Stimulated activated CD4-positive, alpha-beta T cell treated with anti-CD3 and anti-CD28 coated beads, Interleukin-15, amount 100 ng/mL, for 1 hour (primary cell): ENCODE results near the gene ATP10A.
"Not testable (repeated sequence)": the region's sequence is repeated elsewhere in the genome, so short reads cannot be mapped to it uniquely, and the experiment has no call there.

Experiments
- DNase-seq, 2 donors: peaks; one replicate each; pipeline ENCODE4 v3.0.0-alpha.2; 2020; ENCODE audit warnings: low read depth in 1 of 2, low spot score in 1 of 2

Gene ATP10A

DNA sequence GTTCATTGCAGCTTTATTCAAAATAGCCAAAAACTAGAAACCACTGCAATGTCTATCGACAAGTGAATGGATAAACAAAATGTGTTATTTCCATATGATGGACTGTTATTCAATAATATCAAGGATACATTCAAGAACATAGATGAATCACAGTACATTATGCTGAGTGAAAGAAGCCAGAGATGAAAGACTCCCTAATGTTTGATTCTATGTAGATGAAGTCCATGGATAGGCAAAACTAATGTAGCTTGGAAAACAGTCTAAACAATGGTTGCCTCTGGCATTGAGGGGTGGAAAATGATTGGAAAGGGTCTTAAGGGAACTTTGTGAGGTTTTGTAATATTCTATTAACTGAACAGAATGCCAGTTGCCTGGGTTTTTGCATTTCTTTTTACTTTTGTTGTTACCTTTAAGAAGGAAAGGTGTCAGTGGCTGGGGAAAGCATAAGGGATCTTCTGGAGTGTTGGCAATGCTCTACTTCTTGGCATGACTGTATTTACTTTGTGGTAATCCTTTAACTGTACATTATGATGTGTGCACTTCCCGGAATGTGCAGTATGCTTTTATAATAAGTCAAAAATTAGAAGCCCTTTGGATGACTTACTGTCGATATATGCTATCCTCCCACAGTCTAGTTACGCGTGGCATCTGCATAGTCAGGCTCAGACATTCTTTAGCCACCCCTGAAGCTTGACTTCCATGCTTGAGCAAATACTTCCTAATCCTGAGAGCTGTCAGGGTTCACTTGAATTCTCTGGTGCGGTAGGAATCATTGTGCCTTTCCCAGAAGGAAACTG, 20.5 kb upstream of the ATP10A start:
- DNase-seq = no peak

DNA sequence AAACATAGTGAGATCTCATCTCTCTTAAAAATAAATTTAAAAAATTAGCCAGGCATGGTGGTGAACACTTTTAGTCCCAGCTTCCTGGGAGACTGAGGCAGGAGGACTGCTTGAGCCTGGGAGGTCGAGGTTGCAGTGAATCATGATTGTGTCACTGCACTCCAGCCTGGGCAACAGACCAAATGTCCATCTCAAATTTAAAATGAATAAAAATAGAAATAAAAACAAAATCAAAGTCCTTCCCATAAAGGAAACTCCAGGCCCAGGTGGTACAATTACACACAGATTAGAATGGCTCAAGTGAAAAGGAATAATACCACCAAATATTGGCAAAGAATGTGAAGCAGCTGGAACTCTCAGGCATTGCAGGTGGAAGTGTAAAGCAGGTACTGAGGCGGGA, 19.3 kb upstream of the ATP10A start:
- DNase-seq = no peak

DNA sequence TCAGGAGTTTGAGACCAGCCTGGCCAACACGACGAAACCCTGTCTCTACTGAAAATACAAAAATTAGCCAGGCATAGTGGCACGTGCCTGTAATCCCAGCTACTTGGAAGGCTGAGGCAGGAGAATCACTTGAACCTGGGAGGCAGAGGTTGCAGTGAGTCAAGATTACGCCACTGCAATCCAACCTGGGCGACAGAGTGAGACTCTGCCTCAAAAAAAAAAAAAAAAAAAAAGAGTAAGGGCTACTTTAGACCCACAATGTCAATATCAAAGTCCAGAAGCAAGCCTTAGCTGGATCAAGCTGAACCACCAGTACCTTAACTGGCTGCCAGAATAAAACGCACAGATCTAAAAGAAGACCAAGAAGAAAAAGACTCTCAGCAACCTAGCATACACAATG, 17.8 kb upstream of the ATP10A start:
- DNase-seq = not testable (repeated sequence)

DNA sequence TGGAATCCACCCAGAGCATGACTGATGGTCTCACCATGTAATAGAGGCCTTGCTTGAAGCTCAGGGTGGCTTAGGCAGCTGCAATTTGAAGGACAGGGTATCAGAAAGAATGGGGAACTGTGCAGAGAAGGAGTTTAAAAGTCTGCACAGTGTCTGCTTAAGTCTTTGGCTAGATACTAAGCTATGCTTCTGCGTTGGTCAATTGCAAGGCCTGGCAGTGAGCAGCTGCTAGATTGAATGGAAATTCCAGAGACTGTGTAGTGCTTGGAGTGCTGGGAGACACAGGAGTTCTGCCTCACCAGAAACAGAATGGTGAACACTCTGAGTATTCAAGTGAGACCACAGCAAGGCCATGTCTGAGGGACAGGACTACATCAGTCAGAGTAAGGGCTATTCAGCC, 17.3 kb upstream of the ATP10A start:
- DNase-seq = no peak

DNA sequence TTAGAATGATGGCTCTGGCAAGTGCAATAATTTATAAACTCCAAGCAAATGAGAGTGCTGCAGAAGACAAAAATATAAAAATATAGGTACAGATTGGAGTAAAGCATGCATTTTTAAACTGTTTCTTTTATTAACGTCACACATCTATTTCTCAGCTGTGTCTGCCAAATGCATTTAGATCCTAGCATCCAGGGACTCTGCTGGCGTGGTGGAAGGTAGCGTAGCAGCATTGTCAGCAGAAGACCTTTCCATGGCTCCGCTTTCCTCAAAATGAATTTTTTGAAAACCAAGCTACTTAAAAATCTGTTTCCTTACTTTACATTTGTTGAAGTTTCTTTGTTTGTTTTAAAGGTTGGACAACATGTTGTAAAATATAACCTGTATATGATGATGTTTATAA, 16.3 kb upstream of the ATP10A start:
- no peak for DNase-seq

DNA sequence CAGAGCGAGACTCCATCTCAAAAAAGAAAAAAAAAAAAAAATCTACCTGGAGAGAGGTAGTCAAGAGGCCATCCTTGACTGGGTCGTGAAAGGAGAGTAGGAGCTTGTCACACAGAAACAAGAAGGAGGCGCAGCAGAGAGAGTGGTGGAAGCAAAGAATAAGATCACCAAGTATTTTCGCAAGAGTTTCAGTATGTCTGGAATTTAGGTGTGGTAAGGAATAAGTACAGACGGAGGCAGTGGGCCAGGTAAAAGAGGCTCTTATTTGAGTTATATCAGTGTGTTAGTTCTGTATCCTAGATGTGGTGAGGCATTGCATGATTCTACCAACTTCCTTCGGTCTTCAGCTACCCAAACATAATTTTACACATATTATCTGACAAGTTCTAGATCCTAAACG, 14.6 kb upstream of the ATP10A start:
- DNase-seq = no peak

DNA sequence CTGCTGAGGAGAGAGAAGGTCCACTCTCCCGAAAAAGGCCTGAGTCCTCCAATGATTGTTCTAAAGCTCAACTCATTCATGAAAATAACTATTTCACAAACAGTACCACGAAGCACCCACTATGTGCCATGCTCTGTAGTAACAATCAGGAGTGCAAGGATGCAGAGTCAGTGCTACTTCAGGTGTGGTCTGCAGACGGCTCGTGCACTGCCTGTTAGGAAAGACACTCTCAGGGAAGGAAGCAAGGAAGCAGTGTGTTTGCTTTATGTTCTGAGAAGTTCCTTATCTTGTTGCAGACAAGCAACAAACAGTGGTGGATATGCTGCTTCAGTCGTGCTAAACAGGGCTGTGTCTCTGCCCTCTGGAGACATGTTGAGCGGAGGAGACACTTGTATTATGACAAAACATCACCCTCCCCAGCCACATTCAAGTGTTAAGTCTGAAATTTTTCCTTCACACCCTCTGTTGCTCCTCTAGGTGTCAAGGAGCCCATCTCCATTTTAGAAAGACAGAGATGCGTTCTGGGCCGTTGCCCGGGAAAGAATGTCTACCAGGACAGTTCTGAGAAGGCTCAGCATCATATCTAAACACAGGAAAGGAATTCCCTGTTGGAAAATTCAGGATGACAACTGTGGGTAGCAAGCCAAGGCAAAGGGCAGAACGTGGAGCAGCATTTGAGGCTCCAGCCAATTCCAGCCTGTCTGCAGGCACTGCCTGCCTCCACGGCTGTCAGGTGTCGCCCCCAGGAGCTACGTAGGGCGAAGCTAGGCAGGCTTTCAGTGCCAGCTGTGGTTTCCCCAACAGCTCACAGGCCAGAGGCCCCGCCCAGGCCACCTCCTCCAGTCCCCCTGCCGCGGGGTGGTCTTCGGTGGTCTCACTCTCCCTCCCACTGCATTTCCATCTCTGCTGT, 13.4 kb upstream of the ATP10A start:
- no peak for DNase-seq

DNA sequence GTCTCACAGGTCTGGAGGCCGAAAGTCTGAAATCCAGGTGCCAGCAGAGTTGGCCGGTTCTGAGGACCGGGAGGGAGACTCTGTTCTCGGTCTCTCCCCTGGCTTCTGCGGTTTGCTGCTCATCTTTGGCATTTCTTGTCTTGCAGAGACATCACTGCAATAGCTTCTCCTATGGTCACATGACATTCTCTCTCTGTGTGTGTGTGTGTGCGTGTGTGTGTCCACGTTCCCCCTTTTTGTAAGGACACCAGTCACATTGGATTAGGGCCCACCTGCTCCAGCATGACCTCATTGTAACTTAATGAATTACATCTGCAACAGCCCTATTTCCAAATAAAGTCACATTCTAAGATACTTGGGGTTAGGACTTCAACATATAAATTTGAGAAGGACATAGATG, 12.4 kb upstream of the ATP10A start:
- DNase-seq = no peak

DNA sequence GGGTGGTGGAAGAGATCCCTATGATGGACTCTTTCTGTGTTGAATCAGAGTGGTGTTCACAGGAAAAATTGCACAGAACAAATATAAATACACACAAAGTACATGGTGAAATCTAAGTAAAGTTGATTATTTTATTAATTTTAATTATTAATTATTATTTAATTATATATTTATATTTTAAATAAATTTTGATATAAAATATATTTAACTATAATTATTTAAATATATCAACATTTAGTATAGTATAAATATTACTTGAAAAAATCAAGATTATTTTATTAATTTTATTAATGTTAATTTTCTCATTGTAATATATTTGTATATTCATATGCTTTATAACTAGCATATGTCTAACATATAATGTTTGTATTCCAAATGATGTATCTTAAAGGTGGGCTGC, 11.3 kb upstream of the ATP10A start:
- no peak for DNase-seq

DNA sequence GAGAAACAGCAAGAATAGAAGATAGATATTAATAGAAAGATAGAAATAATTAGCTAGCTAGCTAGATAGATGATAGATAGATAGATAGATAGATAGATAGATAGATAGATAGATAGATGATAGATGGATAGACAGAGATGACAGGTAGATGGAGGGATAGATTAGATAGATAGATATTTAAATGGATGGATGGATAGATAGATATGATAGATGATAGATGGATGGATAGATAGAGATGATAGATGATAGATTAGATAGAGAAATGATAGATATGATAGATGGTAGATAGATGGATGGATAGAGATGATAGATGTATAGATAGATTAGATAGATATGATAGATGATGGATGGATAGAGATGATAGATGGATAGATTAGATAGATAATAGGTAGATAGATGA, 8.3 kb upstream of the ATP10A start:
- no peak for DNase-seq

DNA sequence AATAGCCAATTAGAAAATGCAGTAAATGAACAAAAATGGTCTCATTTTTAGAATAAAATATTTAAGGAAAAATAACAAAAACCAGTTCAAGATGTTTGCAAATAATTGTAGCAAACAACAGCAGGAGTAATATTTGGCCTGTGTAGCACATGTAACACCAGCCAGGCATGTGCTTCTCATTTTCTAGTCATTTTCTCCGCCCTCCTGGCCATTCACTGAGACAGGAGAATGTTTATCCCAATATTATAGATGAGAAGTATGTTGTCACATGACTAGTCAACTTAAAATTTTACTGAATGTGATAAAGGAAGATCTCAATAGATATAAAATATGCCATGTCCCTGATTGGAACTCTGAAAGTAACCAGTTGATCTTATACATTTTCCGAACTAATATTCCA, 7.8 kb upstream of the ATP10A start:
- no peak for DNase-seq

DNA sequence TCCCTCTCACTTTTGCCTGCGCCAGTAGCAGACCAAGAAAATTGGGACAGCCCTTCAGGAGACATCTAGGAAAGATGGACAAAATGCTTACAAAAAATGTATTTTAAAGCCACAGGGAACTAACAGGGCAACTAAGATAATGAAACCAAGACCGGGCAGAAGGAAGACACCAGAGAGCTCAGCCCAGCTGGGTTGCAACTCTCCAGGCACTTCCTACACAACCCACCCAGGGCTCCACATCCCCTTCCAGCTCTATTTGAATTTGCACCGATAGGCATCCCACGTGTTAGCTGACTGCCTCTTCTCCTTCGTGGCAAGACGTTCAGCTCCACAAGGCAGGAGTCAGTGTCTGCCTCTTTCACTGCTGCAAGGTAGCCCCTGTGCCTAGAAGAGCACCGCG, 6.6 kb upstream of the ATP10A start:
- DNase-seq = no peak

DNA sequence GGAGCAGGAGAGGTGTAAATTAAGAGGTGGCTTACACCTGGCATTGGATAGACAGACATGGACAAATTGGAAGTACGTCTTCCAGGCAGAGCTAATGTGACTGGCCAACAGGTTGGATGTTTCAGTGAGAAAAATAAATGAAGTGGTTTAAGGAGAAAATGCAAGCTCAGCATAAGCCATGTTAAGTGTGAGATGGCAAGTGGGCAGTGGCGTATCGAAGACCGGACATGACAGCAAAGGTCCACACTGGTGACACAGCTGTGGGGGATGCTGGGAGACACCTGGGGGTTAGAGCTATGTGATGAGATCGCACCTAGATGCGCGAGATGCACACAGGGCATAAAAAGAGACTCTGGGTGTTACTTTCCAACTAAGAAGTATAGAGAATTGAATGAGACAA, 3.7 kb upstream of the ATP10A start:
- DNase-seq = no peak

DNA sequence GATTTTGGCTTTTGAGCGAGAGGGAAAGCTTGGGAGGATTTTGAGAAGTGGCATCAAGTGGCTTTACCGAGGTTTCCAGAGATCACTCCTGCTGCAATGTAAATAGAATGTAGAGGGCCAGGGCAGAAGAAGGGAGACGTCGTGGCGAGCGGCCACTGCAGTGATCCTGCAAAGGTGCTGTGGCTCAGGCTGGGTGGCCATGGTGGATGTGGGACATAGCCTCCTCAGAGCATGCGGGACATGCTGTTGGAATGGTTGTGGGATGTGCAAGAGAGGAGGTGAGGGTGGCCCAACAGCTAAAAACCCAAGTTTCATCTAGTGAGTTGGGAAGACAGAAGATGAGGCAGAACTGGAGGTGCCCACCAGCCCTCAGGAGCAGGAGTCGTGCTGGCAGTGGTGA, 3.1 kb upstream of the ATP10A start:
- DNase-seq = no peak

DNA sequence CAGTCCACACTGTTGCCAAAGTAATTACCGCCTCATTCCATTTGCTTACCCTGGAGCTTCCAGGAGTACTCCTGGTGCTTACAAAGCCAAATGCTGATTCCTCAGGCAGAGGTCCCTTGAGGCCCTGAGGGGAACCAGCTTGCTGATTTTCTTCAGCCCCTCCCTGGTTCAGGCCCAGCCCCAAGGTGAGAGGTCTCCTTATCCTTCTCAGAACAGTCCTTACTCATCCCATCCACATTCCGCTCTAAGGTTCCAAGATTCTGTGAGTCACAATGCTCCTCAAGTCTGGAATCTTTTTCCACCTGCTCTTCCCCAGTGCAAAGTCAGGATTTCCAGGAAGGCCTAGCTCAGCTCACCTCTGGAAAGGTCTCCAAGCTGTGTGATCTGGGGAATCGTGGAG, 1.8 kb upstream of the ATP10A start:
- DNase-seq = no peak

DNA sequence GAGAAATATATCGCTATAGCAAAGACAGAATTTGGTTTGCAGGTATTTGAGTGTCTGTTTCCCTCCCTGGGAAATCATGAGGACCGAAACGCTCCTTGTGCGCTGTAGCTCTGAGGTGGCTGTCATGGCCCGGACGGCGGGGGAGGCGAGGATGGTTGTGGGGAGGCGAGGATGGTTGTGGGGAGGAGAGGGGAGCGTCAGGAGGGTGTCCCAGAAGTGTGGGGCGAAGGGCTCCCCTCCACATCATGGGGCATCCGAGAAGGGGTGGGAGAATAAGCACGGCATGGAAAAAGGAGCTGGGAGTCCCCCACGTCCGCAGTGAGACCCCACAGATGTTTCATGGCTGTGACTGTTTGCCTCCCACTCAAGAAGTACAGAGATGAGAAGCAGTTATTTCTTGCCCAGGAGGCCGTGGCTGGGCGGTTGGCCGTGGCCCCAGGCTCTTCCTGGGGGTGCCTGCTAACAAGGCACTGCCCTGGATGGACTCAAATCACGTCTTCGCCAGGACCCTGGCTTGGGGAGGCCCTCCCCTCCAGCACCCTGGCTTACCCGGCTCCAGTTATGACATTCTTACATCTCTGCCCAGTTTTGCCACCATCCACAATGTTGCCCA, 947 bp upstream of the ATP10A start:
- no peak for DNase-seq

DNA sequence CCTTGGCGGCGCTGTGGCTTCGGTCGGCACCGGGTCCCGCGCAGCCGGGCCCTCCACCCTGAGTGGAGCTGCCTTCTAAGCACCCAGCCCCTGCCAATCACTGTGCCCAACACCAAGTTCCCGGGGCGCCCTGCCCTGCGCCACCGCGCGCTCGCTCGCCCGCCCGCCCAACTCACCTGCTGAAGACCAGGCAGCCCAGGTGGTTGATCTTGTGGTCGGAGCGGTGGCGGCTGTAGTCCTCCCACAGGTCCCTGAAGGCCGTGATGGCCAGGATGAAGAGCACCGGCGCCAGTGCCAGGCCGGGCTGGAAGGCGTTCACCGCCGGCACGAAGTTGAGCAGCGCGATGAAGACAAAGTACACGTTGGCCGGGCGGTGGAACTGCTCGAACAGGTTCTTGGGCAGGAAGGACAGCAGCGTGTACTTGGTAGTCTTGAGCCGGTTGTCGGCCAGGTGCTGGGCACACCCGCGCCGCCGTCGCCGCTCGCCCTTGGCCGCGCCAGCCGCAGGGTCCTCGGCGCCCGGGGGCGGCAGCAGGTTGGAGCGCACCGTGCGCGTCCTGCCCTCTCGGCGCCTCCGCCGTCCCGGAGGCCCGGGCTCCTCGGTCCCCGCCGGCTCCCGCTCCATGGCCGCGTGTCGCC, 536 bp downstream of the ATP10A start:
- peak; percentile 38 to 41 for DNase-seq

DNA sequence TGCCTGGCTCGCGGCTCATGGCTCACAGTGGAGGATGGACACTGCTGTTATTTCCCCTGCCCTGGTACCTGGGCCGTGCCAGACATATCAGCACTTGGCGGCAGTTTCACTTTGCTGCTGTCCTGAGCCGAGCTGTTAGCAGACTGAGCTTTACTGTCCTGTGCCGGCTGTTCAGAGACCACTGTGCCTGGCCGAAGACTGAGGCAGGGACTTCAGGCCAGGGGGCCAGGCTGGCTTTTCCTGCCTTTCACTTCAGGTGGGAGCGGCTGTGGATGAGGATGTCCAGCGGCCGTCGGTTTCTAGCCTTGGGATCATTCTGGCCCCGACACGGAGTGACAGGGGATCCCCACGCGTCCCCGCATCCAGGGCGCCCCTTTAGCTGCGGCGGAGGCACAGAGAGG, 1.1 kb downstream of the ATP10A start:
- no peak for DNase-seq

DNA sequence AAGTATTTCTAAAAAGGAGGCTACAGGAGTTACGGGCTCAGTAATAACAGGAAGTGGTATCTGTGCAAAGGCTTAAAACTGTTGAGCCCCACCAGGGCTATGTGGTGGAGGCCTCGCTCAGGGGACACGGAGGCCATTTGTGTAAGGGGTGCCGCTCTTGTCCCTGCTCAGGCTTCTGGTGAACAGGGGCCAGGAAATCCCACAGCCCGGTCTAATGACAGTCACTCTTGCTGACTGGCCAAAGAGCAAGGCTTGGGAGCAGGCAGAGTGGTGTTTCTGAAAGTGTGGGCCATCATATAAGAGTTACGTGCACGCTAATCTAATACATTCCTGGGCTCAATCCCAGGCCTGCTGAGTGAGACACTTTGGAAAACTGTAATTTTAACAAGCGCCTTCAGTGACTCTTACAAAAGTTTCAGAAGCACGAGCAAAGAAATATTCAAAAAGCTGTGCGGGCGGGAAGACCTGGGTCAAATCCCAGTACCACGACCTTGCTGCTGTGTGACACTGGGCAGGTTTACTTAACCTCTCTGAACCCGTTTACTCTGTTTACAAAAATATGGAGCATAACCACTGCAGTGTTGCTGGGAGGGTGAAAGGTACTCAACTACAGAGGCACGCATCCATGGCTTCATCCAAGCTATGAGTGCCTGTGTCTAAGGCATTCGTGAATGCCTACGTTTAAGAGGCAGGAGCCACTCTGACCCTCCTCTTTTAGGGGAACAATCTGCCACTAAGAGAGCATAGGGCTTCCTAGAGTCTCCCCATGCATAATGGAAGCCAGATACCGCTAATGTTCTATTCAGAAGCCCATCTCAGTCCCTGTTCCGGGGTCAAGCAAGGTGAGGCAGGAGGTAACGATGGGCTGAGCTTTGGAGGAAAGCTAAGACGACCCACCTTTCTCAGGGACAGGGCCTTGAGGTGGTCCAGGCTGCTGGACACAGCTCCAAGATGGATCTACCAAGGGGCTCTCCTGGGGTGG, 2.0 kb downstream of the ATP10A start:
- no peak for DNase-seq
